ENCODE measurements around the gene DDX46.

DDX46 gene

DNA sequence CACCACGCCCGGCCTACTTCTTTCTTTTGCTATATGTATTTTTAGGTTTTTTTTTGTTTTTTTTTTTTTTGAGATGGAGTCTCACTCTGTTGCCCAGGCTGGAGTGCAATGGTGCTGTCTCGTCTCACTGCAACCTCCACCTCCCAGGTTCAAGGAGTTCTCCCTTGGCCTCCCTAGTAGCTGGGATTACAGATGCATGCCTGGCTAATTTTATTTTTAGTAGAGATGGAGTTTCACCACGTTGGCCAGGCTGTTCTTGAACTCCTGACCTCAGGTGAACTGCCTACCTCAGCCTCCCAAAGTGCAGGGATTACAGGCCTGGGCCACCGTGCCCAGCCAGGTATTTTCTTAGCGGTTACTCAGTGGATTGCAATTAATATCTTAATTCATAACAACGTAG is 63.3 kb downstream of the DDX46 start:
- no peaks in the 10 kb centered on the region for H3K4me1 ChIP-seq (ENCODE audit: insufficient read depth, low read length, poor library complexity, severe bottlenecking)
- no peaks in the 10 kb centered on the region for H3K9me3 ChIP-seq (ENCODE audit: insufficient read depth, low read depth, low read length)
- H4K20me1 ChIP-seq (ENCODE audit: insufficient read depth, low read length, poor library complexity, severe bottlenecking), result no peaks in the 10 kb centered on the region
- no peak for TF ChIP-seq EZH2phosphoT487 (IDR thresholded peaks at IDR 0.05; ENCODE audit: borderline replicate concordance)
- TF ChIP-seq, protein P1, sequence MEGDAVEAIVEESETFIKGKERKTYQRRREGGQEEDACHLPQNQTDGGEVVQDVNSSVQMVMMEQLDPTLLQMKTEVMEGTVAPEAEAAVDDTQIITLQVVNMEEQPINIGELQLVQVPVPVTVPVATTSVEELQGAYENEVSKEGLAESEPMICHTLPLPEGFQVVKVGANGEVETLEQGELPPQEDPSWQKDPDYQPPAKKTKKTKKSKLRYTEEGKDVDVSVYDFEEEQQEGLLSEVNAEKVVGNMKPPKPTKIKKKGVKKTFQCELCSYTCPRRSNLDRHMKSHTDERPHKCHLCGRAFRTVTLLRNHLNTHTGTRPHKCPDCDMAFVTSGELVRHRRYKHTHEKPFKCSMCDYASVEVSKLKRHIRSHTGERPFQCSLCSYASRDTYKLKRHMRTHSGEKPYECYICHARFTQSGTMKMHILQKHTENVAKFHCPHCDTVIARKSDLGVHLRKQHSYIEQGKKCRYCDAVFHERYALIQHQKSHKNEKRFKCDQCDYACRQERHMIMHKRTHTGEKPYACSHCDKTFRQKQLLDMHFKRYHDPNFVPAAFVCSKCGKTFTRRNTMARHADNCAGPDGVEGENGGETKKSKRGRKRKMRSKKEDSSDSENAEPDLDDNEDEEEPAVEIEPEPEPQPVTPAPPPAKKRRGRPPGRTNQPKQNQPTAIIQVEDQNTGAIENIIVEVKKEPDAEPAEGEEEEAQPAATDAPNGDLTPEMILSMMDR (conservative IDR thresholded peaks at IDR 0.05; ENCODE audit: low read length), result no peak
- no peaks in the 10 kb centered on the region for H3F3A ChIP-seq (ENCODE audit: low read depth)
- H3K79me2 ChIP-seq (ENCODE audit: insufficient read depth, low read length), result no peaks in the 10 kb centered on the region
- H3K4me3 ChIP-seq (ENCODE audit: low read length, poor library complexity, severe bottlenecking), result no peak overlapping the region
- H3K36me3 ChIP-seq (ENCODE audit: insufficient read depth, low read length), result peaks cover 38% of the 10 kb centered on the region; the same call in 1 of the 2 replicates
- no peaks in the 10 kb centered on the region for H3K27me3 ChIP-seq (ENCODE audit: insufficient read depth, low read length, poor library complexity, severe bottlenecking)
- no peak overlapping the region for H2AFZ ChIP-seq (ENCODE audit: low read length)
- H3K9ac ChIP-seq (ENCODE audit: low read depth, low read length, poor library complexity, severe bottlenecking), result no peak overlapping the region
- no peaks in the 10 kb centered on the region for H3K9me2 ChIP-seq (replicated peaks; ENCODE audit: low read depth, low read length)
- H3K4me2 ChIP-seq (ENCODE audit: low read depth, low read length, poor library complexity, severe bottlenecking), result no peak overlapping the region

DNA sequence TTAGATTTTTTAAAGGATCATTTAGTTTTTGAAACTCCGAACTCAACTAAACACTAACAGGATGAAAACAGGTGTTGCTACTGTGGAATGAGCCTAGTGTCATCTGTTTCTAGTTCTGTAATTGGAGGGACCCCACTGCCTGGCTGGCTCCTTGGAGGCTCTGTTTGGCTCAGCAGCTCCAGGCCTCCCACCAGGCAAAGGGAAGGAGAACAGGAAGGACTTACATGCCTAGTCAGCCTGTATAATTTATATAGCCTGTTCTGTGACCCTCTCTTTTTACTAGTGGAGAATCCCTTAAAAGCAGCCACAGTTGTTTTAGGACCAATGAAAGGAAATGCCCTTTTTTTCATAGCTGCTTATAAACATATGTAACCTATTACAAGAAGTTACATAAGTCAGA is 66.1 kb downstream of the DDX46 start:
- H3K36me3 ChIP-seq (ENCODE audit: insufficient read depth, low read length), result peaks cover 29% of the 10 kb centered on the region; the same call in 1 of the 2 replicates

DNA sequence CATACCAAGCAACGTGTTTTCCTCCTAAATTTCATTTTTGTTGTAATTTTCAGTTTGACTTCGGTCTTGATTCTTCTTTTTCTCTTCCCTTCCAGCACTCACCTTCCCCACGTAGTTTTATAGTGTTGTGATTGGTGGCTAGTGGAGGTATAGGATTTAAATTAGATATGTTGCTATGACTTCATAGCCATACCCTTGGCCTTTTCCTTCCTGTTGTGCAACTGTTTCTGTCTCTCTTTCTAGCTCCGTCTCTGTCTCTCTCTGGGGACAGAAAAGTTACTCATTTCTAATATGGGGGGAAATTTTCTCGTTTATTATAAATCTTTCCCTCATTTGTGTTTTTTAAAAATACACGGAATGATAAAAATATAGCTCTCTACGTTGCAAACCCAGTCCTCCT is 66.6 kb downstream of the DDX46 start:
- no peak overlapping the region for H2AFZ ChIP-seq (ENCODE audit: low read length)
- H3K4me2 ChIP-seq (ENCODE audit: low read depth, low read length, poor library complexity, severe bottlenecking), result no peak overlapping the region
- no peaks in the 10 kb centered on the region for H3F3A ChIP-seq (ENCODE audit: low read depth)
- TF ChIP-seq, protein P1 (conservative IDR thresholded peaks at IDR 0.05; ENCODE audit: low read length), result no peak
- no peak for TF ChIP-seq EZH2phosphoT487 (IDR thresholded peaks at IDR 0.05; ENCODE audit: borderline replicate concordance)
- H3K36me3 ChIP-seq (ENCODE audit: insufficient read depth, low read length), result peaks cover 28% of the 10 kb centered on the region; the same call in 1 of the 2 replicates
- no peaks in the 10 kb centered on the region for H3K27me3 ChIP-seq (ENCODE audit: insufficient read depth, low read length, poor library complexity, severe bottlenecking)
- no peak overlapping the region for H3K9ac ChIP-seq (ENCODE audit: low read depth, low read length, poor library complexity, severe bottlenecking)
- H3K4me1 ChIP-seq (ENCODE audit: insufficient read depth, low read length, poor library complexity, severe bottlenecking), result no peaks in the 10 kb centered on the region
- H4K20me1 ChIP-seq (ENCODE audit: insufficient read depth, low read length, poor library complexity, severe bottlenecking), result no peaks in the 10 kb centered on the region
- H3K9me2 ChIP-seq (replicated peaks; ENCODE audit: low read depth, low read length), result no peaks in the 10 kb centered on the region
- H3K9me3 ChIP-seq (ENCODE audit: insufficient read depth, low read depth, low read length), result no peaks in the 10 kb centered on the region
- no peaks in the 10 kb centered on the region for H3K79me2 ChIP-seq (ENCODE audit: insufficient read depth, low read length)
- H3K4me3 ChIP-seq (ENCODE audit: low read length, poor library complexity, severe bottlenecking), result no peak overlapping the region

More for the DNA sequence above, 66.1 kb downstream of the DDX46 start:
- Histone ChIP-seq H3K79me2 (ENCODE audit: insufficient read depth, low read length) (no peaks in the 10 kb centered on the region), H3K4me3 (ENCODE audit: low read length, poor library complexity, severe bottlenecking) (no peak overlapping the region), H3K27me3 (ENCODE audit: insufficient read depth, low read length, poor library complexity, severe bottlenecking) (no peaks in the 10 kb centered on the region), H3K4me2 (ENCODE audit: low read depth, low read length, poor library complexity, severe bottlenecking) (no peak overlapping the region), H4K20me1 (ENCODE audit: insufficient read depth, low read length, poor library complexity, severe bottlenecking) (no peaks in the 10 kb centered on the region), H3K9me3 (ENCODE audit: insufficient read depth, low read depth, low read length) (no peaks in the 10 kb centered on the region), H3K4me1 (ENCODE audit: insufficient read depth, low read length, poor library complexity, severe bottlenecking) (no peaks in the 10 kb centered on the region), H3F3A (ENCODE audit: low read depth) (no peaks in the 10 kb centered on the region), H2AFZ (ENCODE audit: low read length) (no peak overlapping the region), H3K9ac (ENCODE audit: low read depth, low read length, poor library complexity, severe bottlenecking) (no peak overlapping the region), H3K9me2 (replicated peaks; ENCODE audit: low read depth, low read length) (no peaks in the 10 kb centered on the region)
- TF ChIP-seq, protein P1 (conservative IDR thresholded peaks at IDR 0.05; ENCODE audit: low read length), result no peak
- TF ChIP-seq EZH2phosphoT487 (IDR thresholded peaks at IDR 0.05; ENCODE audit: borderline replicate concordance), result no peak

Measured in Loucy (cell line).